ENCODE measurements around the gene SESN3.

SESN3 gene

DNA sequence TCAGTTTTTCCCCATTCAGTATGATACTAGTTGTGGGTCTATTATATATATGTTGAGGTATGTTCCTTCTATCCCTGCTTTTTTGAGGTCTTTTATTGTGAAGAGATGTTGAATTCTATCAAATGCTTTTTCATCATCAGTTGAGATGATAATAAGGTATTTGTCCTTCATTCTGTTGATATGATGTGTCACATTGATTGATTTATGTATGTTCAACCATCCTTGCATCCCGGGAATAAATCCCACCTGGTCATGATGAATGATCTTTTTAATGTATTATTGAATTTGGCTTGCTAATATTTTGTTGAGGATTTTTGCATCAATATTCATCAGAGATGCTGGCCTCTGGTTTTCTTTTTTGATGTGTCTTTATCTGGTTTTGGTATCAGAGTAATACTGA lies 115.4 kb downstream of the SESN3 start:
- no peak for DNase-seq

Data from eye (tissue), 1 donor.